GM12878 (cell line): ENCODE measurements around the gene SP6. TPM values are rescaled to one million over a fixed set of nuclear protein-coding genes. Genes with fewer than 3 reads are reported as not detected.

ENCODE experiments used
- ATAC-seq: fragments of 200-7000 bp; cut with Tn5 transposase; 3 replicates; pipeline ENCODE4 v1.9.1; 2020; ENCODE audit warnings: mild to moderate bottlenecking, moderate library complexity
- BruUV-seq: library from RNA; stranded (reverse); fragments of 400-500 nt; replicated peaks from 2 replicates; lab custom pipeline; 2021; lab: Mats Ljungman, UMichigan
- CTCF ChIA-PET: fragments of 300-600 bp; sonication (Branson Sonifier 250); formaldehyde crosslinking; extraction: SDS; loops from one replicate; lab custom pipeline; 2021; ENCODE audit warnings: inconsistent platforms; lab: Yijun Ruan, JAX
- POLR2A ChIA-PET: fragments of 350-600 bp; formaldehyde crosslinking; extraction: SDS; loops from one replicate; lab custom pipeline; 2021; ENCODE audit warnings: inconsistent platforms; lab: Charles Lee
- RAD21 ChIA-PET: fragments of 300-600 bp; sonication (Branson Sonifier 250); formaldehyde crosslinking; loops from one replicate; lab custom pipeline; 2023; ENCODE audit warnings: antibody characterized with exemption; ENCODE audit not compliant: unreplicated experiment; lab: Charles Lee
- SMC1A ChIA-PET: fragments of 300-600 bp; sonication (Branson Sonifier 250); formaldehyde crosslinking; loops from one replicate; lab custom pipeline; 2023; ENCODE audit not compliant: unreplicated experiment, uncharacterized antibody; lab: Charles Lee
- DNase-seq: peaks from one replicate; pipeline ENCODE4 v3.0.0-alpha.2; 2011; ENCODE audit warnings: low read depth, low spot score
- FAIRE-seq: peaks from 3 replicates; lab custom pipeline; 2011; peaks lifted over from hg19 to GRCh38; lab: Jason Lieb, UNC
- H2AFZ ChIP-seq: 2 replicates; pipeline ENCODE4 v1.6.0; 2011; ENCODE audit warnings: low read depth, low read length, control low read depth; ENCODE audit not compliant: control insufficient read depth
- H3K27ac ChIP-seq: 2 replicates; pipeline ENCODE4 v1.5.1; 2011; ENCODE audit warnings: control low read depth; ENCODE audit not compliant: control insufficient read depth, insufficient read depth
- H3K27me3 ChIP-seq, 2 experiments: replicated peaks in 1 of 2; 2 replicates each; pipeline versions ENCODE4 v1.6.0 to v1.6.1; 2011; ENCODE audit warnings: low read length in 1 of 2; ENCODE audit not compliant: control insufficient read depth in 2 of 2, insufficient read depth in 2 of 2
- H3K36me3 ChIP-seq, 2 experiments: 2 replicates each; pipeline ENCODE4 v1.5.1; 2011; ENCODE audit warnings: low read length in 1 of 2; ENCODE audit not compliant: control insufficient read depth in 2 of 2, insufficient read depth in 2 of 2
- H3K4me1 ChIP-seq: 2 replicates; pipeline ENCODE4 v1.6.1; 2011; ENCODE audit warnings: mild to moderate bottlenecking, low read length, moderate library complexity, mixed read lengths; ENCODE audit not compliant: control insufficient read depth, insufficient read depth
- H3K4me2 ChIP-seq: 2 replicates; pipeline ENCODE4 v1.6.0; 2011; ENCODE audit warnings: control low read depth; ENCODE audit not compliant: control insufficient read depth, insufficient read depth
- H3K4me3 ChIP-seq: fragments of 200-600 bp; sonication (generic); 2 replicates; pipeline ENCODE4 v1.5.1; 2016
- H3K79me2 ChIP-seq: 2 replicates; pipeline ENCODE4 v1.6.0; 2011; ENCODE audit warnings: low read length; ENCODE audit not compliant: control insufficient read depth, insufficient read depth
- H3K9ac ChIP-seq: 2 replicates; pipeline ENCODE4 v1.8.0; 2011; ENCODE audit warnings: low read length, control low read depth, mixed read lengths; ENCODE audit not compliant: control insufficient read depth, insufficient read depth
- H3K9me3 ChIP-seq: replicated peaks from 3 replicates; pipeline ENCODE4 v1.5.1; 2011; ENCODE audit warnings: mild to moderate bottlenecking, low read length; ENCODE audit not compliant: control insufficient read depth, insufficient read depth
- H4K20me1 ChIP-seq: 2 replicates; pipeline ENCODE4 v1.6.0; 2011; ENCODE audit not compliant: control insufficient read depth, insufficient read depth
- ZBED1 ChIP-seq: IDR thresholded peaks from 2 replicates; pipeline ENCODE4 v1.6.1; 2016; ENCODE audit warnings: borderline replicate concordance
- ZBTB40 ChIP-seq: fragments of 450-650 bp; IDR thresholded peaks from 2 replicates; pipeline ENCODE4 v1.6.1; 2016; ENCODE audit warnings: mild to moderate bottlenecking, moderate library complexity, borderline replicate concordance
- WGBS: methylation state at CpG from one replicate; pipeline ENCODE4 v1.1.6; 2016; ENCODE audit warnings: low lambda C conversion rate; ENCODE audit not compliant: insufficient replicate concordance, insufficient coverage; ENCODE audit errors: missing lambda C conversion rate; 5-methylcytosine and 5-hydroxymethylcytosine counted together
- in situ Hi-C: fragments of 300-500 bp; cut with MboI; formaldehyde crosslinking; loops from 9 replicates; pipeline ENCODE4 v1.14.3; 2018; ENCODE audit warnings: mixed read lengths
- intact Hi-C: fragments of 100-400 bp; cut with micrococcal nuclease; formaldehyde crosslinking; loops from one replicate; pipeline ENCODE4 v1.14.2; 2022; ENCODE audit not compliant: unreplicated experiment
- polyA plus RNA-seq, 11 experiments: library from polyadenylated mRNA; depleted of rRNA in 4 of 11; unstranded in 6 of 11; stranded (reverse) in 5 of 11; fragments of >200 nt; fragmentation: Nextera tagmentation in 4 of 11; fragmentation: Illumina TruSeq in 1 of 11; extraction: Ambion mirVana in 4 of 11; extraction: Trizol in 1 of 11; gene quantifications; 1 replicate in 1 of 11; 2 replicates in 10 of 11; pipeline versions ENCODE4 v1.2.1 to v1.2.3, GENCODE V29; 2011 to 2016; ENCODE audit warnings: inconsistent platforms in 2 of 11, missing spikeins in 2 of 11, low read depth in 1 of 11
- total RNA-seq, 4 experiments: library from RNA; depleted of rRNA in 3 of 4; stranded (reverse); fragments of >200 nt in 3 of 4; fragmentation: Illumina TruSeq in 1 of 4; extraction: Trizol in 1 of 4; gene quantifications; 2 replicates each; pipeline versions ENCODE4 v1.2.1 to v1.2.3, GENCODE V29; 2013 to 2021

The SP6 gene
- total and polyA plus RNA-seq, 10 of the 15 experiments (the other 5 are each of a cell fraction or from before 2014, with no cell fraction given) = 0.05 to 0.15 (median 0.06) TPM; not detected in 7

- Histone ChIP-seq H3K4me1 (no peaks in the 10 kb centered on the region), H3K36me3 (no peaks in the 10 kb centered on the region), H3K4me3 (no peak overlapping the region), H3K4me2 (no peak overlapping the region), H3K27me3 (peaks cover 3 to 4% of the 10 kb centered on the region in 2 experiments; a peak in 3 of 4 replicates), H4K20me1 (no peaks in the 10 kb centered on the region), H3K9ac (no peak overlapping the region), H3K9me3 (no peaks in the 10 kb centered on the region), H3K79me2 (no peaks in the 10 kb centered on the region), H2AFZ (no peak overlapping the region), H3K27ac (no peak overlapping the region)
- WGBS = 4% methylated on average over 2 of the region's 2 CpGs
- ATAC-seq = no peak
- TF ChIP-seq ZBED1 (no peak), ZBTB40 (no peak)
- no TSS peak for BruUV-seq
- intact Hi-C loops = no loop called here
- no peak for FAIRE-seq
- ChIA-PET SMC1A (interaction anchor here (1.1 kb wide), 1 partner anchor 37 kb away, joined by 3 read pairs; no protein-coding TSS in a partner anchor), CTCF (interaction anchor here (1.0 to 1.8 kb wide), 2 partner anchors 11 to 246 kb away, joined by 3 to 6 read pairs; no protein-coding TSS in a partner anchor), RAD21 (interaction anchor here (0.6 kb wide), 1 partner anchor 11 kb away, joined by 3 read pairs; no protein-coding TSS in a partner anchor), POLR2A (no interaction called here)
- in situ Hi-C loops = no loop called here
- no peak for DNase-seq
These were observed 28.1 kb upstream of the SP6 start for GRCh38 chr17:47879028-47879585.
